Loucy (cell line): ENCODE measurements around the gene LPO.

Experiments used
- H2AFZ ChIP-seq: fragments of 200-600 bp; sonication (generic); 2 replicates; pipeline ENCODE4 v1.6.0; 2016; ENCODE audit warnings: antibody characterized with exemption, mild to moderate bottlenecking, low read length, moderate library complexity
- H3F3A ChIP-seq: fragments of 200-600 bp; 2 replicates; pipeline ENCODE4 v1.6.0; 2016; ENCODE audit warnings: antibody characterized with exemption, low read depth, mild to moderate bottlenecking
- H3K27me3 ChIP-seq: fragments of 200-600 bp; sonication (generic); 2 replicates; pipeline ENCODE4 v1.6.1; 2014; ENCODE audit warnings: low read length, mild to moderate bottlenecking; ENCODE audit not compliant: insufficient read depth, poor library complexity, severe bottlenecking
- H3K36me3 ChIP-seq: fragments of 200-600 bp; sonication (generic); 2 replicates; pipeline ENCODE4 v1.6.1; 2016; ENCODE audit warnings: low read length; ENCODE audit not compliant: insufficient read depth
- H3K4me1 ChIP-seq: fragments of 200-600 bp; sonication (generic); 2 replicates; pipeline ENCODE4 v1.5.1; 2014; ENCODE audit warnings: low read length, mild to moderate bottlenecking; ENCODE audit not compliant: insufficient read depth, poor library complexity, severe bottlenecking
- H3K4me2 ChIP-seq: fragments of 200-600 bp; sonication (generic); 2 replicates; pipeline ENCODE4 v1.6.0; 2014; ENCODE audit warnings: antibody characterized with exemption, low read length, low read depth, mild to moderate bottlenecking; ENCODE audit not compliant: poor library complexity, severe bottlenecking
- H3K4me3 ChIP-seq: fragments of 200-600 bp; sonication (generic); 2 replicates; pipeline ENCODE4 v1.5.1; 2014; ENCODE audit warnings: low read length, mild to moderate bottlenecking, mixed read lengths; ENCODE audit not compliant: poor library complexity, severe bottlenecking
- H3K79me2 ChIP-seq: fragments of 200-600 bp; sonication (generic); 2 replicates; pipeline ENCODE4 v1.6.1; 2014; ENCODE audit warnings: low read length; ENCODE audit not compliant: insufficient read depth
- H3K9ac ChIP-seq: fragments of 200-600 bp; sonication (generic); 2 replicates; pipeline ENCODE4 v1.6.0; 2014; ENCODE audit warnings: mild to moderate bottlenecking, low read depth, low read length, moderate library complexity; ENCODE audit not compliant: poor library complexity, severe bottlenecking
- H3K9me2 ChIP-seq: fragments of 200-600 bp; sonication (generic); replicated peaks from 2 replicates; pipeline ENCODE4 v1.6.1; 2016; ENCODE audit warnings: low read depth, low read length, mixed read lengths
- H3K9me3 ChIP-seq: fragments of 200-600 bp; sonication (generic); 2 replicates; pipeline ENCODE4 v1.6.1; 2014; ENCODE audit warnings: mild to moderate bottlenecking, antibody characterized with exemption, low read length, low read depth; ENCODE audit not compliant: insufficient read depth
- H4K20me1 ChIP-seq: fragments of 200-600 bp; sonication (generic); 2 replicates; pipeline ENCODE4 v1.6.0; 2014; ENCODE audit warnings: antibody characterized with exemption, low read length, mild to moderate bottlenecking; ENCODE audit not compliant: insufficient read depth, poor library complexity, severe bottlenecking
- EZH2phosphoT487 ChIP-seq: fragments of 200-600 bp; IDR thresholded peaks from 2 replicates; pipeline ENCODE4 v1.6.1; 2018; ENCODE audit warnings: antibody characterized with exemption, mild to moderate bottlenecking, moderate library complexity, borderline replicate concordance
- TF ChIP-seq, protein P1 (sequence below): fragments of 200-600 bp; sonication (generic); conservative IDR thresholded peaks from 2 replicates; pipeline ENCODE4 v1.5.1; 2014; ENCODE audit warnings: mild to moderate bottlenecking, antibody characterized with exemption, low read length

Gene LPO

DNA sequence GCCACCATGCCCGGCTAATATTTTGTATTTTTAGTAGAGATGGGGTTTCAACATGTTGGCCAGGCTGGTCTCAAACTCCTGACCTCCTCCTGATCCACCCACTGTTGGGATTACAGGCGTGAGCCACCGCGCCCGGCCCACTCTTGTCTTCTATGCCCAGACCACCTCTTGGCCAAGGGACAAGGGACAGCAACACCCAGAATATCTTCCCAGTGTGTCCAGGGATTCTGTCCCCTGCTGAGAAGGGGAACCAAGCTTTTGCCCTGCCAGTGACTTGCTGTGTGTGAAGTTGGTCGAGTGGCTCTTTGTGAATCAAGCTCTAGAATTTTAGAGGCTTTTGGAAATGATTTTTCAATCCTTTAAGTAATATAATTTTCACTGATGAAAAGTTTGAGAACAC lies 44.1 kb downstream of the LPO start:
- no peaks in the 10 kb centered on the region for H4K20me1 ChIP-seq
- no peak overlapping the region for H3K4me3 ChIP-seq
- peak overlapping the region; percentile 69 for H3K4me2 ChIP-seq
- peaks cover 49% of the 10 kb centered on the region for H3K4me1 ChIP-seq
- H3K9me2 ChIP-seq: no peaks in the 10 kb centered on the region
- H3K9ac ChIP-seq: peak overlapping the region; percentile 7
- no peaks in the 10 kb centered on the region for H3K9me3 ChIP-seq
- TF ChIP-seq, protein P1, sequence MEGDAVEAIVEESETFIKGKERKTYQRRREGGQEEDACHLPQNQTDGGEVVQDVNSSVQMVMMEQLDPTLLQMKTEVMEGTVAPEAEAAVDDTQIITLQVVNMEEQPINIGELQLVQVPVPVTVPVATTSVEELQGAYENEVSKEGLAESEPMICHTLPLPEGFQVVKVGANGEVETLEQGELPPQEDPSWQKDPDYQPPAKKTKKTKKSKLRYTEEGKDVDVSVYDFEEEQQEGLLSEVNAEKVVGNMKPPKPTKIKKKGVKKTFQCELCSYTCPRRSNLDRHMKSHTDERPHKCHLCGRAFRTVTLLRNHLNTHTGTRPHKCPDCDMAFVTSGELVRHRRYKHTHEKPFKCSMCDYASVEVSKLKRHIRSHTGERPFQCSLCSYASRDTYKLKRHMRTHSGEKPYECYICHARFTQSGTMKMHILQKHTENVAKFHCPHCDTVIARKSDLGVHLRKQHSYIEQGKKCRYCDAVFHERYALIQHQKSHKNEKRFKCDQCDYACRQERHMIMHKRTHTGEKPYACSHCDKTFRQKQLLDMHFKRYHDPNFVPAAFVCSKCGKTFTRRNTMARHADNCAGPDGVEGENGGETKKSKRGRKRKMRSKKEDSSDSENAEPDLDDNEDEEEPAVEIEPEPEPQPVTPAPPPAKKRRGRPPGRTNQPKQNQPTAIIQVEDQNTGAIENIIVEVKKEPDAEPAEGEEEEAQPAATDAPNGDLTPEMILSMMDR: no peak
- no peak for TF ChIP-seq EZH2phosphoT487
- no peaks in the 10 kb centered on the region for H3F3A ChIP-seq
- no peaks in the 10 kb centered on the region for H3K36me3 ChIP-seq
- H3K79me2 ChIP-seq: no peaks in the 10 kb centered on the region
- no peaks in the 10 kb centered on the region for H3K27me3 ChIP-seq
- H2AFZ ChIP-seq: no peak overlapping the region

DNA sequence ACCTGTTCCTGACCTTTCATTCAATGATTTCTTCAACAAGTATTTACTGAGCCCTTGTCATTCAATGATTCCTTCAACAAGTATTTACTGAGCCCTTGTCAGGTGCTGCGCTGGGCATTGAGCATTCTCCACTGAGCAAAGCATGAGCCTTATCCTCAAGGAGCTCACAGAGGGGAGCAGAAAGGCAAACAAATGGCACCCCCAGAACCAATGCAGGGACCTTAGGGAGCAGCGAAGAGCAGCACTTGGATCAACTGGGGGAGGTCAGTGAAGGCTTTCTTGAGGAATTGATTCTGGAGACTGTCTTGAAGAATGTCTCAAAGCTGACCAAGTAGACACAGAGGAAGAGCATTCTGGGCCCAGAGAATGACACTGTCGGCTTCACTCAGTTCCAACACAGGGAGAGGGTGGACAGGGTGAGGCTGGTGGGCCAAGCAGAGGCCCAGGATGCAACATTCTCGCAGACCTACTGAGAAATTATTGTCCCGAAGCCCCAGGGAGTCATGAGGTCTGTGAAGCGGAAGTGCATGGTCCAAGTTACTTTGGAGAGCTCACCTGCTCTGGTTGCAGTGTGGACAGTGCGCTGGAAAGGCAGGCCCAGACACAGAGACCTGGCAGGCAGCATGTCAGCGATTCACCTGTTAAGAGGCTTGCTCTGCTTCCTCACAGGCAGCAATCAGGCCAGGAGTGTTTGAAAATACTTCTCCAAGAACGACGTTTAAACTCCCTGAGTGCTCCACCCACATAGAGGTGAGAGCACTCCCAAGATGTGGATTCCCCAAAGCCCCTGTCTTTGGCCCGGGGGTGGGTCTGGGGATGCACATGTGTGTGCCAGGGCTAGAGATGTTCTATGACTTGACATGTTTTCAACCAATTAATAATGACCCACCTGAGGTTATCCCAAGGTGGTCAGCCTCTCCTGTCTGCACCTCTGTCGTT lies 45.6 kb downstream of the LPO start:
- no peak overlapping the region for H3K4me3 ChIP-seq
- no peaks in the 10 kb centered on the region for H3K9me2 ChIP-seq
- H3K79me2 ChIP-seq: no peaks in the 10 kb centered on the region
- H3K9me3 ChIP-seq: no peaks in the 10 kb centered on the region
- 0 out of 2 replicates have a peak overlapping the region, but pooled peaks have one; percentile 86 for H2AFZ ChIP-seq
- no peaks in the 10 kb centered on the region for H3F3A ChIP-seq
- no peak for TF ChIP-seq EZH2phosphoT487
- TF ChIP-seq, protein P1: no peak
- H3K9ac ChIP-seq: peak overlapping the region; percentile 38
- no peaks in the 10 kb centered on the region for H3K27me3 ChIP-seq
- peak overlapping the region; percentile 52 for H3K4me2 ChIP-seq
- H3K36me3 ChIP-seq: no peaks in the 10 kb centered on the region
- H3K4me1 ChIP-seq: peaks cover 49% of the 10 kb centered on the region
- H4K20me1 ChIP-seq: no peaks in the 10 kb centered on the region

DNA sequence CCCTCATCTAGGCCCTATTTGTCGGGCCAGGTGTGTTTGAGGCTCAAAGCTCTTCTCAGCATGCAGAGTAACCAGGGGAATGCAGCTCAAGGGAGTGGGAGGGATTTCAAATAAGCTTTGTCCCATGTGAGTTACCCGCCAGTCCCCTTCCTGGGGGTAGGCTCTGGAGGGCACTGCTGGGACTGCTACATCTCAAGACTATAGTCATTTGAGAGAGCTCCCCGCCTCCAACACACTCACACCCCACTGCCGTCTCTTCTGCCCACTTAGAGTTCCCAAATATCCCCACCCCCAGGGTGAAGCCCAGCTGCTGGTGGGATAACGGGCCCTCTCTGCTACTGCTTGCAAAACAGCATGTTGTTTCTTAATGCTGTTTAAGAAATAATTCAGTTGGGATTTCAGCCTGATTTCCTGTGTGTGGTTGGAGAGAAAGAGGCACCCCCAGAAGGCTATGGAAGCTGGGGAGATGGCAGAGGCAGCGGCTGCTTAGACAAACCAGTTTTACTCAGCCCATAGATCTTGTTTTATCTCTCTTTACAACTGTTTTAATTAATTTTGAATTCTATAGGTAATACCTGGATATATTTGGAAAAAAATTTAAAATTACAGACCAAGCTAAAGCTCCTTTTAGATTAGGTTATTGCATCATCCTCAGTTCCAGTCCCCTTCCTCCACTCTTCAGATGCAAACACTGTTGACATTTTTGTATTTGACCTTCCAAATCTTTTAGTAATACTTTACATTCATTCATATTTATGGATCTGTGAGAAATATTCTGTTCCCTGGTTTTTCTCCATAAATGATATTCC lies 46.4 kb downstream of the LPO start:
- TF ChIP-seq, protein P1: no peak
- no peak for TF ChIP-seq EZH2phosphoT487
- no peaks in the 10 kb centered on the region for H3K79me2 ChIP-seq
- no peaks in the 10 kb centered on the region for H3K36me3 ChIP-seq
- peaks cover 51% of the 10 kb centered on the region for H3K4me1 ChIP-seq
- no peaks in the 10 kb centered on the region for H3K9me2 ChIP-seq
- H3K9ac ChIP-seq: peak overlapping the region; percentile 38
- H3K4me3 ChIP-seq: no peak overlapping the region
- no peaks in the 10 kb centered on the region for H4K20me1 ChIP-seq
- no peaks in the 10 kb centered on the region for H3K27me3 ChIP-seq
- H3K9me3 ChIP-seq: no peaks in the 10 kb centered on the region
- no peaks in the 10 kb centered on the region for H3F3A ChIP-seq
- H3K4me2 ChIP-seq: peak overlapping the region; percentile 52
- H2AFZ ChIP-seq: peak overlapping the region; percentile 86
